Measurements from ENCODE around the gene AKNA.

DNA sequence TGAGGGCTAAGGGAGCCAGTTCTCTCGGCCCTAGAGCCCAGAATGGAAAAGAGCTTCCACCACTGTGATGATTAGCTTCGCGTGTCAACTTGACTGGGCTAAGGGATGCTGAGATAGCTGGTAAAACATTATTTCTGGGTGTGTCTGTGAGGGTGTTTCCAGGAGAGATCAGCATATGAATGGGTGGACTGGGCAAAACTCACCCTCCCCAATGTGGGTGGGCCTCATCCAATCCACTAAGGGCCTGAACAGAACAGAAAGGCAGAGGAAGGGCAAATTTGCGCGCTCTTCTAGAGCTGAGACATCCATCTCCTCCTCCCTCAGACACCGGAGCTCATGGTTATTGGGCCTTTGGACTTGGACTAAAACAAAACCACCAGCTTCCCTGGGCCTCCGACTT lies 20.9 kb upstream of the AKNA start:
- TF ChIP-seq POLR2A (IDR thresholded peaks at IDR 0.05): no peak
- TF ChIP-seq, protein P1, sequence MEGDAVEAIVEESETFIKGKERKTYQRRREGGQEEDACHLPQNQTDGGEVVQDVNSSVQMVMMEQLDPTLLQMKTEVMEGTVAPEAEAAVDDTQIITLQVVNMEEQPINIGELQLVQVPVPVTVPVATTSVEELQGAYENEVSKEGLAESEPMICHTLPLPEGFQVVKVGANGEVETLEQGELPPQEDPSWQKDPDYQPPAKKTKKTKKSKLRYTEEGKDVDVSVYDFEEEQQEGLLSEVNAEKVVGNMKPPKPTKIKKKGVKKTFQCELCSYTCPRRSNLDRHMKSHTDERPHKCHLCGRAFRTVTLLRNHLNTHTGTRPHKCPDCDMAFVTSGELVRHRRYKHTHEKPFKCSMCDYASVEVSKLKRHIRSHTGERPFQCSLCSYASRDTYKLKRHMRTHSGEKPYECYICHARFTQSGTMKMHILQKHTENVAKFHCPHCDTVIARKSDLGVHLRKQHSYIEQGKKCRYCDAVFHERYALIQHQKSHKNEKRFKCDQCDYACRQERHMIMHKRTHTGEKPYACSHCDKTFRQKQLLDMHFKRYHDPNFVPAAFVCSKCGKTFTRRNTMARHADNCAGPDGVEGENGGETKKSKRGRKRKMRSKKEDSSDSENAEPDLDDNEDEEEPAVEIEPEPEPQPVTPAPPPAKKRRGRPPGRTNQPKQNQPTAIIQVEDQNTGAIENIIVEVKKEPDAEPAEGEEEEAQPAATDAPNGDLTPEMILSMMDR (IDR thresholded peaks at IDR 0.05): no peak

Data from vagina (tissue), 2 donors.